GM10248 (cell line): ENCODE results near the gene LIPI.

Experiments used
- CTCF ChIA-PET: fragments of 300-600 bp; sonication (Branson Sonifier 250); formaldehyde crosslinking; extraction: SDS; loops from one replicate; lab custom pipeline; 2021; ENCODE audit warnings: antibody characterized with exemption; lab: Yijun Ruan, JAX
- POLR2A ChIA-PET: fragments of 350-650 bp; sonication (Branson Sonifier 250); formaldehyde crosslinking; extraction: SDS; loops from one replicate; lab custom pipeline; 2020; ENCODE audit warnings: antibody characterized with exemption; lab: Yijun Ruan, JAX
- DNase-seq: peaks from one replicate; pipeline ENCODE4 v3.0.0; 2012; ENCODE audit errors: extremely low spot score
- CTCF ChIP-seq: IDR thresholded peaks from 2 replicates; pipeline ENCODE4 v1.5.1; 2012; ENCODE audit warnings: mild to moderate bottlenecking, low read depth; ENCODE audit errors: extremely low read depth, missing control alignments, control extremely low read depth

Gene LIPI

GRCh38 chr21:14124266-14124665, 86.5 kb downstream of the LIPI start:
- POLR2A ChIA-PET: no interaction called here
- no peak for TF ChIP-seq CTCF
- no peak for DNase-seq
- CTCF ChIA-PET: interaction anchor here (1.2 kb wide), 1 partner anchor 25 kb away, joined by 4 read pairs; no protein-coding TSS in a partner anchor

- ChIA-PET CTCF (interaction anchor here (0.9 kb wide), 1 partner anchor 9 kb away, joined by 3 read pairs; no protein-coding TSS in a partner anchor), POLR2A (no interaction called here)
- TF ChIP-seq CTCF: no peak
- no peak for DNase-seq
Observed at GRCh38 chr21:14121719-14122118, 89.0 kb downstream of the LIPI start.

GRCh38 chr21:14120091-14120734, 90.5 kb downstream of the LIPI start:
- ChIA-PET POLR2A (interaction anchor here (0.5 kb wide), 1 partner anchor 1628 kb away, joined by 3 read pairs; no protein-coding TSS in a partner anchor), CTCF (interaction anchor here (0.6 to 2.8 kb wide), 18 partner anchors 9 to 102 kb away, joined by 3 to 21 read pairs (median 6); no protein-coding TSS in a partner anchor)
- peak; percentile 91 for TF ChIP-seq CTCF
- peak; percentile 42 for DNase-seq

- POLR2A ChIA-PET: no interaction called here
- CTCF ChIA-PET: interaction anchor here (1.1 to 2.8 kb wide), 10 partner anchors 8 to 94 kb away, joined by 3 to 21 read pairs (median 8); no protein-coding TSS in a partner anchor
- TF ChIP-seq CTCF: no peak
- no peak for DNase-seq
Observed at GRCh38 chr21:14119038-14119437, 91.7 kb downstream of the LIPI start.

- ChIA-PET POLR2A (no interaction called here), CTCF (no interaction called here)
- DNase-seq: peak; percentile 46
Observed at GRCh38 chr21:14116080-14116481, 94.7 kb downstream of the LIPI start.

GRCh38 chr21:14115646-14116045, 95.1 kb downstream of the LIPI start:
- DNase-seq: no peak
- CTCF ChIA-PET: no interaction called here
- POLR2A ChIA-PET: no interaction called here
- TF ChIP-seq CTCF: no peak

More at GRCh38 chr21:14116080-14116481, 94.7 kb downstream of the LIPI start:
- no peak for TF ChIP-seq CTCF
